ENCODE measurements around the gene MTNR1B.

- TF ChIP-seq CTCF (IDR thresholded peaks at IDR 0.05; ENCODE audit: insufficient read depth, low read length) (no peak), SPI1 (IDR thresholded peaks at IDR 0.05; ENCODE audit: borderline replicate concordance, low read depth) (no peak), POLR2AphosphoS5 (IDR thresholded peaks at IDR 0.05; ENCODE audit: low read depth) (no peak), GABPA (IDR thresholded peaks at IDR 0.05; ENCODE audit: low read depth) (no peak)
- TF ChIP-seq, protein P1, sequence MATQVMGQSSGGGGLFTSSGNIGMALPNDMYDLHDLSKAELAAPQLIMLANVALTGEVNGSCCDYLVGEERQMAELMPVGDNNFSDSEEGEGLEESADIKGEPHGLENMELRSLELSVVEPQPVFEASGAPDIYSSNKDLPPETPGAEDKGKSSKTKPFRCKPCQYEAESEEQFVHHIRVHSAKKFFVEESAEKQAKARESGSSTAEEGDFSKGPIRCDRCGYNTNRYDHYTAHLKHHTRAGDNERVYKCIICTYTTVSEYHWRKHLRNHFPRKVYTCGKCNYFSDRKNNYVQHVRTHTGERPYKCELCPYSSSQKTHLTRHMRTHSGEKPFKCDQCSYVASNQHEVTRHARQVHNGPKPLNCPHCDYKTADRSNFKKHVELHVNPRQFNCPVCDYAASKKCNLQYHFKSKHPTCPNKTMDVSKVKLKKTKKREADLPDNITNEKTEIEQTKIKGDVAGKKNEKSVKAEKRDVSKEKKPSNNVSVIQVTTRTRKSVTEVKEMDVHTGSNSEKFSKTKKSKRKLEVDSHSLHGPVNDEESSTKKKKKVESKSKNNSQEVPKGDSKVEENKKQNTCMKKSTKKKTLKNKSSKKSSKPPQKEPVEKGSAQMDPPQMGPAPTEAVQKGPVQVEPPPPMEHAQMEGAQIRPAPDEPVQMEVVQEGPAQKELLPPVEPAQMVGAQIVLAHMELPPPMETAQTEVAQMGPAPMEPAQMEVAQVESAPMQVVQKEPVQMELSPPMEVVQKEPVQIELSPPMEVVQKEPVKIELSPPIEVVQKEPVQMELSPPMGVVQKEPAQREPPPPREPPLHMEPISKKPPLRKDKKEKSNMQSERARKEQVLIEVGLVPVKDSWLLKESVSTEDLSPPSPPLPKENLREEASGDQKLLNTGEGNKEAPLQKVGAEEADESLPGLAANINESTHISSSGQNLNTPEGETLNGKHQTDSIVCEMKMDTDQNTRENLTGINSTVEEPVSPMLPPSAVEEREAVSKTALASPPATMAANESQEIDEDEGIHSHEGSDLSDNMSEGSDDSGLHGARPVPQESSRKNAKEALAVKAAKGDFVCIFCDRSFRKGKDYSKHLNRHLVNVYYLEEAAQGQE (IDR thresholded peaks at IDR 0.05; ENCODE audit: insufficient replicate concordance, low read depth): no peak
Measured at GRCh38 chr11:93028960-93029522, 59.6 kb downstream of the MTNR1B start.
